MCF 10A (cell line): ENCODE results near the gene BICC1. TPM values are rescaled to one million over a fixed set of nuclear protein-coding genes. Genes with fewer than 3 reads are reported as not detected.

Experiments
- BruUV-seq: library from RNA; stranded (reverse); fragments of 400-500 nt; replicated peaks from 2 replicates; lab custom pipeline; 2021; lab: Mats Ljungman, UMichigan
- CTCF ChIA-PET: fragments of 300-600 bp; sonication (Branson Sonifier 250); formaldehyde crosslinking; extraction: SDS; loops from one replicate; lab custom pipeline; 2021; ENCODE audit warnings: antibody characterized with exemption, inconsistent platforms; lab: Yijun Ruan, JAX
- POLR2A ChIA-PET: fragments of 300-600, 350-650 bp; sonication (Branson Sonifier 250); formaldehyde crosslinking; extraction: SDS; loops from one replicate; lab custom pipeline; 2020; ENCODE audit warnings: antibody characterized with exemption, inconsistent platforms; lab: Yijun Ruan, JAX
- DNase-seq: peaks from one replicate; pipeline ENCODE4 v3.0.0-alpha.2; 2018; ENCODE audit not compliant: unreplicated experiment
- H3K27ac Mint-ChIP-seq: one replicate; pipeline ENCODE4 v1.8.0; 2022; ENCODE audit warnings: mild to moderate bottlenecking, low read depth, mixed read lengths; ENCODE audit not compliant: unreplicated experiment
- H3K27me3 Mint-ChIP-seq: one replicate; pipeline ENCODE4 v1.8.0; 2022; ENCODE audit warnings: mixed read lengths; ENCODE audit not compliant: insufficient read depth, unreplicated experiment
- H3K36me3 Mint-ChIP-seq: one replicate; pipeline ENCODE4 v1.8.0; 2022; ENCODE audit warnings: mild to moderate bottlenecking, moderate library complexity, mixed read lengths; ENCODE audit not compliant: insufficient read depth, unreplicated experiment
- H3K4me1 Mint-ChIP-seq: one replicate; pipeline ENCODE4 v1.8.0; 2022; ENCODE audit warnings: mixed read lengths; ENCODE audit not compliant: insufficient read depth, unreplicated experiment
- H3K4me3 Mint-ChIP-seq: one replicate; pipeline ENCODE4 v1.8.0; 2022; ENCODE audit warnings: mild to moderate bottlenecking, moderate library complexity, mixed read lengths; ENCODE audit not compliant: unreplicated experiment
- H3K9me3 Mint-ChIP-seq: one replicate; pipeline ENCODE4 v1.8.0; 2022; ENCODE audit warnings: mixed read lengths; ENCODE audit not compliant: unreplicated experiment
- intact Hi-C: fragments of 100-400 bp; cut with micrococcal nuclease; formaldehyde crosslinking; loops from 2 replicates; pipeline ENCODE4 v1.14.1; 2022
- total RNA-seq: library from RNA; stranded (reverse); gene quantifications from 2 replicates; pipeline ENCODE4 v1.2.3, GENCODE V29; 2022
- TF ChIP-seq, protein P1 (sequence below): fragments of 200-600 bp; IDR thresholded peaks from one replicate; pipeline ENCODE4 v1.8.0; 2022; ENCODE audit warnings: antibody characterized with exemption, mild to moderate bottlenecking; ENCODE audit not compliant: unreplicated experiment

Gene BICC1
- total RNA-seq, 1 experiment from 2014 or later = 15.6 TPM

DNA sequence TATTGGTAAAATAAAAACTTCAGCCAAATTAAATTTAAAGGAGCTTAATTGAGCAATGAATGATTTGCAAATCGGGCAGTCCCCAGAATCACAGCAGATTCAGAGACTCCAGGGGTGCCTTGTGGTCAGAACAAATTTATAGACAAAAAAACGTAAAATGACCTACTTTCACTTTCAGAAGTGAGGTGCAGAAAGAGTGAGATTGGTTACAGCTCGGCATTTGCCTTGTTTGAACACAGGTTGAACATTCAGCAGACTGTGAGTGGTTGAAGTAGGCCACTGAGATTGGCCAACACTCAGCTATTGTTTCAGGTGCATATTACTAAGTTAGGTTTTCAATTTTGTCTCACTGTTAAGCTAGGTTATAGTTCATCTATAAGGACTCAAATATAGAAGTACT lies 153.4 kb downstream of the BICC1 start:
- H3K4me3 Mint-ChIP-seq = peak overlapping the region; percentile 70
- DNase-seq = peak; percentile 71
- no peaks in the 10 kb centered on the region for H3K9me3 Mint-ChIP-seq

DNA sequence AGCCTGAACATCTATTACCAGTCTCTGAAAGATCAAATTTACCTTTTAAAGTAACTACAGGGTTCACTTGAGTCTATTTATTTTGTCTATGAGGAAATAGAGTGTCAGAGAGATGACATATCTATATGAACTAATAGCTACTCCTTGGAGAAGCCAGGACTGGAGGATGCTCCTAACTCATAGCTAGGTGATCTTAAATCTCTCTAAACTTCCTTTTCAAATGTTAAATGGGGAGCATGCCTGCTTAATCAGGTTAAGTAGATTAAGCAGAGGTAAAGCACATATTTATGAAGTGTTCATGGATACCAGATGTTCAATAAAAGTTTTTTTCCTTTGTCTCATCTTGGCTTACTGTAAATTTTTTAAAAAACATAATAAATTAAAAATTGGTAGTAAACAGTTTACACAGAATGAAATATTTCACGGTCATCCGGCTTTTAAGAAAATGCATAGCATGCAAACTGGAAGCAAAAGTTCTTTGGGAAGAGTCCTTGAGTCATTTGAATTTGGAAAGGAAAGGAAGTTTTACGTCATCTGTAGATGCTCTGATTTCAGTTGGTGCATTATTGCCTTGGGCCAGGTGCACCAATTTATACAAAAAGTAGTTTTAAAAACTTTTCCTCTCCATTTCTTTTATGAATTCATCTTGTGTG lies 155.1 kb downstream of the BICC1 start:
- DNase-seq = no peak
- no TSS peak for BruUV-seq
- intact Hi-C loops = no loop called here
- TF ChIP-seq, protein P1, sequence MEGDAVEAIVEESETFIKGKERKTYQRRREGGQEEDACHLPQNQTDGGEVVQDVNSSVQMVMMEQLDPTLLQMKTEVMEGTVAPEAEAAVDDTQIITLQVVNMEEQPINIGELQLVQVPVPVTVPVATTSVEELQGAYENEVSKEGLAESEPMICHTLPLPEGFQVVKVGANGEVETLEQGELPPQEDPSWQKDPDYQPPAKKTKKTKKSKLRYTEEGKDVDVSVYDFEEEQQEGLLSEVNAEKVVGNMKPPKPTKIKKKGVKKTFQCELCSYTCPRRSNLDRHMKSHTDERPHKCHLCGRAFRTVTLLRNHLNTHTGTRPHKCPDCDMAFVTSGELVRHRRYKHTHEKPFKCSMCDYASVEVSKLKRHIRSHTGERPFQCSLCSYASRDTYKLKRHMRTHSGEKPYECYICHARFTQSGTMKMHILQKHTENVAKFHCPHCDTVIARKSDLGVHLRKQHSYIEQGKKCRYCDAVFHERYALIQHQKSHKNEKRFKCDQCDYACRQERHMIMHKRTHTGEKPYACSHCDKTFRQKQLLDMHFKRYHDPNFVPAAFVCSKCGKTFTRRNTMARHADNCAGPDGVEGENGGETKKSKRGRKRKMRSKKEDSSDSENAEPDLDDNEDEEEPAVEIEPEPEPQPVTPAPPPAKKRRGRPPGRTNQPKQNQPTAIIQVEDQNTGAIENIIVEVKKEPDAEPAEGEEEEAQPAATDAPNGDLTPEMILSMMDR = no peak
- Mint-ChIP-seq H3K27ac (peak overlapping the region; percentile 97), H3K27me3 (no peaks in the 10 kb centered on the region), H3K9me3 (no peaks in the 10 kb centered on the region), H3K4me3 (no peak overlapping the region), H3K36me3 (no peaks in the 10 kb centered on the region), H3K4me1 (peaks cover 26% of the 10 kb centered on the region)
- ChIA-PET POLR2A (interaction anchor here (0.7 to 3.1 kb wide), 5 partner anchors 13 to 126 kb away, joined by 3 to 47 read pairs (median 4); no protein-coding TSS in a partner anchor), CTCF (interaction anchor here (0.6 to 1.1 kb wide), 3 partner anchors 27 to 397 kb away, joined by 3 to 4 read pairs (median 3); no protein-coding TSS in a partner anchor)

More for the DNA sequence above, 153.4 kb downstream of the BICC1 start:
- ChIA-PET POLR2A (interaction anchor here (0.6 to 3.1 kb wide), 14 partner anchors 15 to 539 kb away, joined by 3 to 47 read pairs (median 4); no protein-coding TSS in a partner anchor), CTCF (interaction anchor here (0.6 to 1.4 kb wide), 5 partner anchors 22 to 1147 kb away, joined by 3 to 8 read pairs (median 4); no protein-coding TSS in a partner anchor)
- peak overlapping the region; percentile 97 for H3K27ac Mint-ChIP-seq
- H3K4me1 Mint-ChIP-seq = peaks cover 30% of the 10 kb centered on the region
- H3K27me3 Mint-ChIP-seq = no peaks in the 10 kb centered on the region
- TF ChIP-seq, protein P1 = no peak
- intact Hi-C loops = no loop called here
- no TSS peak for BruUV-seq
- H3K36me3 Mint-ChIP-seq = no peaks in the 10 kb centered on the region

DNA sequence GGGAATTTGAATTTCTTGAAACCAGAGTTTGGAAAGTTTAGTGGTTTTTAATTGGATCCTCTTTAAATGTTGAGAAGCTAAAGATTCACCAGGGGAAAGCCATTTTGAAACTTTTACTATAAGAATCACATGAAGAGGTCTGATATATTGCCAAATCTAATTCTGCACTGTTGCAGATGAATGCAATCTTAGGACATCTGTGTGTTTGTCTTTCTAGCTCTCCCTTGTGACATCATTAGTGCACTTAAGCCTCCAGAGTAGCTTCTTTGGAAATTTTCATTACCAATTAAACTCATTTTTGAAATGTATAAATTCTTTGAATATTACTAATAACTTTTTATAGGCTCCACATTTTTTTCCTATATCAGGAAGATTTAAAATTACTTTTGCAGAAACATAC lies 160.2 kb downstream of the BICC1 start:
- no peak overlapping the region for H3K27ac Mint-ChIP-seq
- no peaks in the 10 kb centered on the region for H3K27me3 Mint-ChIP-seq
- CTCF ChIA-PET = no interaction called here
- DNase-seq = no peak
- TF ChIP-seq, protein P1 = no peak
- H3K36me3 Mint-ChIP-seq = peaks cover 10% of the 10 kb centered on the region
- peaks cover 5% of the 10 kb centered on the region for H3K4me1 Mint-ChIP-seq
- POLR2A ChIA-PET = interaction anchor here (0.7 to 1.0 kb wide), 2 partner anchors 23 to 32 kb away, joined by 3 to 4 read pairs; no protein-coding TSS in a partner anchor
- H3K9me3 Mint-ChIP-seq = peaks cover 10% of the 10 kb centered on the region
- BruUV-seq = no TSS peak
- H3K4me3 Mint-ChIP-seq = no peak overlapping the region
- intact Hi-C loops = no loop called here

DNA sequence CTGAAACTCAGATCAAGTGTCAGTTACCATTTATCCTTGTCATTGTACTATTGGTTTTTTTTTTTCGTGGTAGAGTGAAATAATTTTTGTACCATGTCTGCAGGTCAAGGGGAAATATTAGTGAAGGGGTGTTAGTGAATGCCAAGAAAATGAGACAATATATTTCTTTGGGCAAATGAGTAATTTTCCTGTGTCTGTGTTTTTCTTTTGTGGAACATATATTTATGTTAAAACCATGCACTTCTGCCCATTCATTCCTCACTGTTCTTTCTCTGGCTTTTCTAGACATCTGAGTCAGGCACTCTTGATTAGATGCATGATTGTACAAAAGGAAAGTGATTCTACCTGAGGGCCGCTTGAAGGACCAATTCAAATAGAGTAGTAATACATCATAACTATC lies 161.6 kb downstream of the BICC1 start:
- POLR2A ChIA-PET = no interaction called here
- no peak overlapping the region for H3K4me3 Mint-ChIP-seq
- DNase-seq = no peak
- intact Hi-C loops = no loop called here
- H3K36me3 Mint-ChIP-seq = peaks cover 11% of the 10 kb centered on the region
- BruUV-seq = no TSS peak
- peaks cover 5% of the 10 kb centered on the region for H3K4me1 Mint-ChIP-seq
- H3K9me3 Mint-ChIP-seq = peaks cover 21% of the 10 kb centered on the region
- no peak overlapping the region for H3K27ac Mint-ChIP-seq
- H3K27me3 Mint-ChIP-seq = no peaks in the 10 kb centered on the region
- TF ChIP-seq, protein P1 = no peak
- CTCF ChIA-PET = interaction anchor here (0.7 kb wide), 3 partner anchors 26 to 374 kb away, joined by 3 to 4 read pairs (median 4); no protein-coding TSS in a partner anchor
